Measurements from ENCODE around the gene IPO8.

The IPO8 gene

GRCh38 chr12:30695199-30696102 is at the start of gene IPO8:
Gene IPO8 (minus strand): TSS chr12:30695869. CDS start chr12:30695647, 222 bp downstream.
- FAIRE-seq: peak; percentile 83

GRCh38 chr12:30744321-30744720 is 48.7 kb upstream of the IPO8 start:
- FAIRE-seq: no peak

- FAIRE-seq: no peak
Observed at GRCh38 chr12:30740274-30740673, 44.6 kb upstream of the IPO8 start.

- FAIRE-seq: no peak
Observed at GRCh38 chr12:30739020-30739419, 43.4 kb upstream of the IPO8 start.

GRCh38 chr12:30732954-30733637 is 37.4 kb upstream of the IPO8 start:
- no peak for FAIRE-seq

GRCh38 chr12:30730011-30730410 is 34.3 kb upstream of the IPO8 start:
- no peak for FAIRE-seq

- no peak for FAIRE-seq
Observed at GRCh38 chr12:30729547-30729946, 33.9 kb upstream of the IPO8 start.

GRCh38 chr12:30726647-30727046 is 31.0 kb upstream of the IPO8 start:
- FAIRE-seq: no peak

- FAIRE-seq: peak; percentile 69
Observed at GRCh38 chr12:30725739-30726138, 30.1 kb upstream of the IPO8 start.

GRCh38 chr12:30719060-30719459 is 23.4 kb upstream of the IPO8 start:
- FAIRE-seq: no peak

GRCh38 chr12:30707613-30708342 is 12.1 kb upstream of the IPO8 start:
- FAIRE-seq: no peak

- FAIRE-seq: no peak
Observed at GRCh38 chr12:30706476-30706875, 10.8 kb upstream of the IPO8 start.

GRCh38 chr12:30701056-30701455 is 5.4 kb upstream of the IPO8 start:
- no peak for FAIRE-seq

GRCh38 chr12:30700216-30700900 is 4.7 kb upstream of the IPO8 start:
- no peak for FAIRE-seq

GRCh38 chr12:30698346-30698745 is 2.7 kb upstream of the IPO8 start:
- FAIRE-seq: no peak

GRCh38 chr12:30696943-30697342 is 1.3 kb upstream of the IPO8 start:
- no peak for FAIRE-seq

- no peak for FAIRE-seq
Observed at GRCh38 chr12:30696486-30696885, 817 bp upstream of the IPO8 start.

- FAIRE-seq: no peak
Observed at GRCh38 chr12:30696103-30696408, 387 bp upstream of the IPO8 start.

- no peak for FAIRE-seq
Observed at GRCh38 chr12:30694412-30695198, 1.1 kb downstream of the IPO8 start.

- no peak for FAIRE-seq
Observed at GRCh38 chr12:30692470-30692869, 3.2 kb downstream of the IPO8 start.

- FAIRE-seq: no peak
Observed at GRCh38 chr12:30691122-30691879, 4.4 kb downstream of the IPO8 start.
